WERI-Rb-1 (cell line): ENCODE data around the gene ERGIC2.

Source experiments
- DNase-seq: peaks from one replicate; pipeline ENCODE4 v3.0.0-alpha.2; 2020
- H3K27ac ChIP-seq: fragments of 250-450 bp; sonication (Bioruptor Pico); 2 replicates; pipeline ENCODE4 v1.5.1; 2020; ENCODE audit warnings: mild to moderate bottlenecking, moderate library complexity
- H3K27me3 ChIP-seq: fragments of 250-450 bp; sonication (Bioruptor Pico); 2 replicates; pipeline ENCODE4 v1.5.1; 2021; ENCODE audit warnings: mild to moderate bottlenecking, low read depth, moderate library complexity; ENCODE audit not compliant: insufficient read depth, severe bottlenecking
- H3K36me3 ChIP-seq: fragments of 250-450 bp; sonication (Bioruptor Pico); 2 replicates; pipeline ENCODE4 v1.5.1; 2020; ENCODE audit warnings: mild to moderate bottlenecking, moderate library complexity
- H3K4me3 ChIP-seq: 2 replicates; pipeline ENCODE4 v1.5.1; 2011; ENCODE audit warnings: low read depth, mild to moderate bottlenecking, control low read depth, low read length
- H3K9me3 ChIP-seq: fragments of 250-450 bp; sonication (Bioruptor Pico); 2 replicates; pipeline ENCODE4 v1.5.1; 2021; ENCODE audit warnings: mild to moderate bottlenecking, moderate library complexity; ENCODE audit not compliant: severe bottlenecking
- CTCF ChIP-seq: IDR thresholded peaks from 2 replicates; pipeline ENCODE4 v1.5.1; 2011; ENCODE audit warnings: low read depth, mild to moderate bottlenecking, control low read depth, inconsistent platforms, low read length

ERGIC2 gene

GRCh38 chr12:29337325-29337724 lies 43.6 kb downstream of the ERGIC2 start:
- Histone ChIP-seq H3K27ac (no peak overlapping the region), H3K9me3 (no peaks in the 10 kb centered on the region), H3K4me3 (no peak overlapping the region), H3K27me3 (no peaks in the 10 kb centered on the region), H3K36me3 (peaks cover 7% of the 10 kb centered on the region)
- TF ChIP-seq CTCF, result no peak
- DNase-seq, result no peak

GRCh38 chr12:29334937-29335336 lies 46.0 kb downstream of the ERGIC2 start:
- Histone ChIP-seq H3K36me3 (peaks cover 2% of the 10 kb centered on the region), H3K4me3 (no peak overlapping the region), H3K27ac (no peak overlapping the region), H3K27me3 (no peaks in the 10 kb centered on the region), H3K9me3 (no peaks in the 10 kb centered on the region)
- DNase-seq, result no peak
- TF ChIP-seq CTCF, result no peak

GRCh38 chr12:29333178-29333577 lies 47.8 kb downstream of the ERGIC2 start:
- H3K27me3 ChIP-seq, result no peaks in the 10 kb centered on the region
- no peaks in the 10 kb centered on the region for H3K9me3 ChIP-seq
- H3K4me3 ChIP-seq, result no peak overlapping the region
- H3K36me3 ChIP-seq, result no peaks in the 10 kb centered on the region
- no peak for DNase-seq
- TF ChIP-seq CTCF, result no peak
- H3K27ac ChIP-seq, result no peak overlapping the region

GRCh38 chr12:29329411-29329810 lies 51.6 kb downstream of the ERGIC2 start:
- H3K36me3 ChIP-seq, result no peaks in the 10 kb centered on the region
- no peak overlapping the region for H3K4me3 ChIP-seq
- no peak overlapping the region for H3K27ac ChIP-seq
- H3K9me3 ChIP-seq, result no peaks in the 10 kb centered on the region
- TF ChIP-seq CTCF, result no peak
- DNase-seq, result no peak
- no peaks in the 10 kb centered on the region for H3K27me3 ChIP-seq

GRCh38 chr12:29322157-29322556 lies 58.8 kb downstream of the ERGIC2 start:
- Histone ChIP-seq H3K36me3 (no peaks in the 10 kb centered on the region), H3K27ac (no peak overlapping the region), H3K27me3 (no peaks in the 10 kb centered on the region), H3K9me3 (no peaks in the 10 kb centered on the region), H3K4me3 (no peak overlapping the region)
- TF ChIP-seq CTCF, result no peak
- DNase-seq, result no peak

- Histone ChIP-seq H3K27me3 (no peaks in the 10 kb centered on the region), H3K4me3 (no peak overlapping the region), H3K27ac (no peak overlapping the region), H3K36me3 (no peaks in the 10 kb centered on the region), H3K9me3 (no peaks in the 10 kb centered on the region)
- no peak for DNase-seq
- no peak for TF ChIP-seq CTCF
These were observed 60.5 kb downstream of the ERGIC2 start for GRCh38 chr12:29320295-29321085.
